Neuronal stem cell (in vitro differentiated cells): ENCODE measurements around the gene TPCN2.

Source experiments
- DNase-seq: peaks from one replicate; pipeline ENCODE4 v3.0.0-alpha.2; 2013; ENCODE audit warnings: low spot score
- H2AFZ ChIP-seq: one replicate; pipeline ENCODE4 v1.6.1; 2013; ENCODE audit warnings: mild to moderate bottlenecking, low read length, inconsistent platforms
- H2AK5ac ChIP-seq: 2 replicates; pipeline ENCODE4 v1.6.1; 2013; ENCODE audit warnings: low read depth, mild to moderate bottlenecking, inconsistent platforms, low read length, moderate library complexity, mixed read lengths
- H2BK120ac ChIP-seq: 2 replicates; pipeline ENCODE4 v1.6.1; 2013; ENCODE audit warnings: low read depth, mild to moderate bottlenecking, inconsistent platforms, low read length, moderate library complexity, mixed read lengths
- H2BK12ac ChIP-seq: one replicate; pipeline ENCODE4 v1.6.1; 2013; ENCODE audit warnings: low read length, inconsistent platforms
- H2BK15ac ChIP-seq: 2 replicates; pipeline ENCODE4 v1.6.1; 2013; ENCODE audit warnings: mild to moderate bottlenecking, low read length, inconsistent platforms, mixed read lengths
- H2BK5ac ChIP-seq: one replicate; pipeline ENCODE4 v1.6.1; 2013; ENCODE audit warnings: inconsistent platforms, mild to moderate bottlenecking, low read length, moderate library complexity
- H3K14ac ChIP-seq: one replicate; pipeline ENCODE4 v1.6.1; 2013; ENCODE audit warnings: low read length, inconsistent platforms
- H3K18ac ChIP-seq: 2 replicates; pipeline ENCODE4 v1.6.1; 2013; ENCODE audit warnings: low read length, inconsistent platforms
- H3K23ac ChIP-seq: 2 replicates; pipeline ENCODE4 v1.6.1; 2013; ENCODE audit warnings: low read depth, mild to moderate bottlenecking, mixed read lengths, low read length, inconsistent platforms; ENCODE audit not compliant: poor library complexity
- H3K27ac ChIP-seq: replicated peaks from 3 replicates; pipeline ENCODE4 v1.5.1; 2013; ENCODE audit warnings: low read length, inconsistent platforms
- H3K27me3 ChIP-seq, 3 experiments: 2 replicates each; pipeline ENCODE4 v1.6.1; 2013; ENCODE audit warnings: low read length in 3 of 3, mild to moderate bottlenecking in 2 of 3, inconsistent platforms in 1 of 3, low read depth in 1 of 3, mixed read lengths in 1 of 3, moderate library complexity in 1 of 3; ENCODE audit not compliant: control insufficient read depth in 3 of 3, insufficient read depth in 3 of 3
- H3K36me3 ChIP-seq, 2 donors: replicated peaks in 1 of 2; 2 replicates each; pipeline ENCODE4 v1.6.1; 2013; ENCODE audit warnings: low read length in 2 of 2; ENCODE audit not compliant: control insufficient read depth in 2 of 2, insufficient read depth in 2 of 2
- H3K4ac ChIP-seq: 2 replicates; pipeline ENCODE4 v1.6.1; 2013; ENCODE audit warnings: inconsistent platforms, mild to moderate bottlenecking, low read length, moderate library complexity
- H3K4me1 ChIP-seq, 2 donors: 1 replicate in 1 of 2; 2 replicates in 1 of 2; pipeline ENCODE4 v1.6.1; 2013; ENCODE audit warnings: low read length in 2 of 2, low read depth in 1 of 2; ENCODE audit not compliant: control insufficient read depth in 2 of 2, insufficient read depth in 1 of 2
- H3K4me2 ChIP-seq: one replicate; pipeline ENCODE4 v1.6.1; 2013; ENCODE audit warnings: mild to moderate bottlenecking, low read length, inconsistent platforms; ENCODE audit not compliant: insufficient read depth, poor library complexity, severe bottlenecking
- H3K4me3 ChIP-seq, 2 donors: 2 replicates each; pipeline ENCODE4 v1.5.1; 2013; ENCODE audit warnings: low read length in 2 of 2, mild to moderate bottlenecking in 2 of 2, inconsistent platforms in 1 of 2, moderate library complexity in 1 of 2
- H3K79me1 ChIP-seq: one replicate; pipeline ENCODE4 v1.6.1; 2013; ENCODE audit warnings: low read depth, mild to moderate bottlenecking, inconsistent platforms, low read length, moderate library complexity
- H3K9ac ChIP-seq: one replicate; pipeline ENCODE4 v1.6.1; 2013; ENCODE audit warnings: mild to moderate bottlenecking, low read depth, low read length, inconsistent platforms; ENCODE audit not compliant: poor library complexity
- H3K9me3 ChIP-seq, 2 donors: replicated peaks in 1 of 2; 2 replicates each; pipeline versions ENCODE3 to v1.6.1; 2013; ENCODE audit warnings: low read length in 2 of 2, mild to moderate bottlenecking in 2 of 2, inconsistent platforms in 1 of 2, low read depth in 1 of 2, mixed read lengths in 1 of 2, moderate library complexity in 1 of 2; ENCODE audit not compliant: control insufficient read depth in 2 of 2, insufficient read depth in 1 of 2
- H4K8ac ChIP-seq: one replicate; pipeline ENCODE4 v1.6.1; 2013; ENCODE audit warnings: low read depth, mild to moderate bottlenecking, inconsistent platforms, low read length, moderate library complexity
- H4K91ac ChIP-seq: one replicate; pipeline ENCODE4 v1.6.1; 2013; ENCODE audit warnings: low read length, low read depth, mild to moderate bottlenecking, inconsistent platforms; ENCODE audit not compliant: poor library complexity
- WGBS, 2 donors: extraction: QIAGEN DNeasy Blood & Tissue Kit; methylation state at CpG; one replicate each; pipeline ENCODE4 v1.1.7; 2013; ENCODE audit warnings: missing lambda C conversion rate in 2 of 2, mixed read lengths in 1 of 2; ENCODE audit not compliant: insufficient read length in 2 of 2, insufficient replicate concordance in 1 of 2; ENCODE audit errors: extremely low coverage in 2 of 2; 5-methylcytosine and 5-hydroxymethylcytosine counted together

The TPCN2 gene

DNA sequence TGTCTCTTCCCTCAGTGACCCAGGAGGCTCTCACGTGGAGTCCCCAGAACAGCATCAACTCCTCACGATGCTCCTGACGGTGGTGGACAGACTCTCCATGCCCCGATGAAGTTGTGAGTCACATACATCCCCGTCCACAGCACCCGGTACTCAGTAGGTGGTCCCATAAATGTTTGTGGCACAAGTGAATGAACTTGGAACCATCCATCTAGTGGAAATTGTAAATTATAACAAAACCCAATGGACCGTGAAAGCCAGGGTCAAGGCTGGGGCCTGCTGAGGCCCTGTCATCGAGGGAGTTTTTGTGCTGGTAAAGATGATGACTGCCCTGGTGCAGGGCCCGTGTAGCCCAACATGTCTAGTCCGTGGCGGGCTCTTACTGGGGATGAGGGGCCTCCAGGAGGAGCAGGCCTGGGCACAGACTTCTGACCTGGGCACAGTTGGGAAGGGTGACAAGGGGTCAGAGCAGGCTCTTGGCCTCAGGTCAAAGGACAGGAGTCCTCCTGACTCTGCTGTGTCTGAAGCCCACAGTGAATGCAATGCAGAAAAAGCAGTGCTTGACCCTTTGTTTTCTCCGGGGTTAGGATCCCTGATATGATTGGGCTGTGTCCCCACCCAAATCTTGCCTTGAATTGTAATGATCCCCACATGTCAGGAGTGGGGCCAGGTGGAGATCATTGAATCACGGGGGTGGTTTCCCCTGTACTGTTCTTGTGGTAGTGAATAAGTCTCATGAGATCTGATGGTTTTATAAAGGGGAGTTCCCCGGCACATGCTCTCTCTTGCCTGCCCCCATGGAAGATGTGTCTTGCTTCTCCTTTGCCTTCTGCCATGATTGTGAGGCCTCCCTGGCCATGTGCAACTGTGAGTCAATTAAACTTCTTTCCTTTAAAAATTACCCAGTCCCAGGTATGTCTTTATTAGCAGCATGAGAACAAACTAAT lies 87.0 kb downstream of the TPCN2 start:
- no peak overlapping the region for H3K4ac ChIP-seq
- no peak overlapping the region for H2AK5ac ChIP-seq
- no peaks in the 10 kb centered on the region for H3K79me1 ChIP-seq
- no peak overlapping the region for H2BK5ac ChIP-seq
- H3K4me2 ChIP-seq, result no peak overlapping the region
- H2BK15ac ChIP-seq, result no peak overlapping the region
- H3K36me3 ChIP-seq, result peaks cover 0 to 2% of the 10 kb centered on the region in 2 donors
- H3K9me3 ChIP-seq, result peaks cover 5 to 7% of the 10 kb centered on the region in 2 donors
- H3K27ac ChIP-seq, result no peak overlapping the region
- H4K91ac ChIP-seq, result no peak overlapping the region
- no peak overlapping the region for H4K8ac ChIP-seq
- no peak overlapping the region for H2AFZ ChIP-seq
- peaks cover 0 to 11% of the 10 kb centered on the region in 2 donors for H3K4me1 ChIP-seq
- no CpG with 5 or more reads among the region's 14 CpGs for WGBS, 2 donors
- H3K27me3 ChIP-seq, result no peaks in the 10 kb centered on the region
- no peak overlapping the region for H3K23ac ChIP-seq
- no peak overlapping the region for H3K9ac ChIP-seq
- H2BK12ac ChIP-seq, result no peak overlapping the region
- H3K18ac ChIP-seq, result no peak overlapping the region
- no peak overlapping the region for H2BK120ac ChIP-seq
- no peak for DNase-seq
- H3K4me3 ChIP-seq, result no peak overlapping the region
- H3K14ac ChIP-seq, result no peak overlapping the region

DNA sequence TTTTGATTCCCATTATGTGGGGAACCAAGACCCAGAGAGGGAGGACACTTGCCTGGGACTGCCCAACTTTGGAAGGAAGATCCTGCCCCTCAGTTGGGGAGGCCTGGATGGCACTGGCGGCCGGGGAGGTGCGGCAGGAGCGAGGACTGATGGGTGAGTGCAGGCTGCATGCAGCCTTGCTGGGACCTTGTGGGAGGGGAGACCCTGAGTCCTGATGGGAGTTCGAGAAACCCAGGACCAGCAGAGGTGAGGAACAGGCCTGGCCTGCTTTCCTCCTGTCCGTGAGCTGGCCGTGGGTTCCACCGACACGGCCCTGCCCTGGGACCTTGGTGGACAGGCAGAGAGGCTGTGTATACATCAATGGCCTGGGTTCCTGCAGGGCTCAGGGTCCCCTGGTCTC lies 87.7 kb downstream of the TPCN2 start:
- Histone ChIP-seq H3K18ac (peak overlapping the region; percentile 11), H3K79me1 (no peaks in the 10 kb centered on the region), H3K14ac (no peak overlapping the region), H3K27me3 (no peaks in the 10 kb centered on the region), H2AFZ (no peak overlapping the region), H4K91ac (peak overlapping the region; percentile 34), H2BK120ac (no peak overlapping the region), H3K23ac (peak overlapping the region; percentile 43), H3K9me3 (peaks cover 5 to 7% of the 10 kb centered on the region in 2 donors), H3K4ac (no peak overlapping the region), H3K4me1 (peaks cover 0 to 6% of the 10 kb centered on the region in 2 donors), H2BK15ac (peak overlapping the region; percentile 51), H3K36me3 (peaks cover 0 to 2% of the 10 kb centered on the region in 2 donors), H3K4me2 (no peak overlapping the region), H2BK12ac (peak overlapping the region; percentile 63), H4K8ac (no peak overlapping the region), H3K27ac (no peak overlapping the region), H2AK5ac (peak overlapping the region; percentile 32), H3K9ac (no peak overlapping the region), H2BK5ac (no peak overlapping the region), H3K4me3 (no peak overlapping the region)
- no CpG with 5 or more reads among the region's 9 CpGs for WGBS, 2 donors
- DNase-seq, result no peak

DNA sequence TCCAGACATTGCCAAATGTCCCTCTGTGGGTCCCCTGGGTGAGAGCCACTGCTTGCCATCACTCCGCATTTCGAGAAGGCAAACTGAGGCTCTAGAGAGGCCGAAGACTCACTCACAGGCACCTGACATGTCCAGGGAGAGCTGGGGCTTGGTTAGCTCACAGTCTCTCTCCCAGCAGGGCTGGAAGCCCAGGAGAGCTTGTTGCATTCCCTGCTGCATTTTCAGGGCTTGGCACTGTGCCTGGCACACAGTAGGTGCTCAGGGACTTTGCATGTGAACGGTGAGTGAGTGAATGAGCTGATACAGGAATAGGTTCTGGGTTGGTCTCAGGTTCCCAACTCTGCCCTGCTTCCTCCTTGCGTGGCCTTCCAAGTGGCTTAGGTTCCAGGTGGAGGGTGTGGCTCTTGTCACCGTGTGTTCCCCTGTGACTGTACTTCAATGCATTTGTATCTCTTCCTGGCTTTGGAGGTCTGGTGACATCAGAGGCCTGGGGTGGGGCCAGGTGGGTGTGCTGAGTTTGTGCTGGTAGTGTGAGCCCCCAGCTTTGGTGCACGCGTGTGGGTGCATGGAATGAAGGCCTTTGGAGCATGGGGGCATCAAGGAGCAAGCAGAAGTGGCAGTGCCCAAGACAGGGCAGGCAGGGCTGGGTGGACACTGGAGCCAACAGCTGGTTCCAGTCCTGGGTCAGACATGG lies 88.6 kb downstream of the TPCN2 start:
- Histone ChIP-seq H3K4me1 (peaks cover 0 to 2% of the 10 kb centered on the region in 2 donors), H3K27me3 (no peaks in the 10 kb centered on the region), H2AK5ac (peak overlapping the region; percentile 34), H2BK5ac (no peak overlapping the region), H3K18ac (peak overlapping the region; percentile 72), H3K27ac (no peak overlapping the region), H4K91ac (no peak overlapping the region), H3K4ac (no peak overlapping the region), H3K14ac (no peak overlapping the region), H3K4me2 (no peak overlapping the region), H3K4me3 (no peak overlapping the region), H2BK15ac (peak overlapping the region; percentile 19), H3K9me3 (peaks cover 5 to 7% of the 10 kb centered on the region in 2 donors), H3K23ac (no peak overlapping the region), H2BK12ac (peak overlapping the region; percentile 2), H4K8ac (no peak overlapping the region), H2AFZ (no peak overlapping the region), H2BK120ac (no peak overlapping the region), H3K36me3 (peaks cover 0 to 2% of the 10 kb centered on the region in 2 donors), H3K79me1 (no peaks in the 10 kb centered on the region), H3K9ac (no peak overlapping the region)
- no peak for DNase-seq
- no CpG with 5 or more reads among the region's 8 CpGs for WGBS, 2 donors

DNA sequence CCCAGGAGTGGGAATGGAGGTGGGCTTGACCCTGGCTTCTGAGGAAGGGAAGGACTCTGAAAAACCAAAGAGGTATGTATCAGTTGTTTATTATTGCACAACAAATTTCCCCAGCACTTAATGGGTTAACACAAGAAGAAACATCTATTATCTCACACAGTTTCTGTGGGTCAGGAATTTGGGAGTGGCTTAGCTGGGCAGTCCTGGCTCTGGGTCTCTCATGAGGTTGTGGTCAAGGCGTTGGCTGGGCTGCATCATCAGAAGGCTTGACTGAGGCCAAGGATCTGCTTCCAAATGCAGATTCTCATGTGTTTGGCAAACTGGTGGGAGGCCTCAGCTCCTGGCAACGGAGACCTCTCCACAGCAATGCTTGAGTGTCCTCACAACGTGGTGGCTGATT lies 89.5 kb downstream of the TPCN2 start:
- H3K4me1 ChIP-seq, result peaks cover 0 to 2% of the 10 kb centered on the region in 2 donors
- H2BK12ac ChIP-seq, result no peak overlapping the region
- H3K79me1 ChIP-seq, result no peaks in the 10 kb centered on the region
- no peak overlapping the region for H2AFZ ChIP-seq
- no peak overlapping the region for H3K23ac ChIP-seq
- H3K36me3 ChIP-seq, result no peaks in the 10 kb centered on the region
- H3K9ac ChIP-seq, result no peak overlapping the region
- H3K14ac ChIP-seq, result no peak overlapping the region
- no peak overlapping the region for H4K8ac ChIP-seq
- DNase-seq, result no peak
- no peaks in the 10 kb centered on the region for H3K27me3 ChIP-seq
- peak overlapping the region; percentile 25 for H2AK5ac ChIP-seq
- H3K18ac ChIP-seq, result peak overlapping the region; percentile 44
- H3K4ac ChIP-seq, result no peak overlapping the region
- H2BK15ac ChIP-seq, result no peak overlapping the region
- WGBS, 2 donors, result no CpG with 5 or more reads among the region's 3 CpGs
- no peak overlapping the region for H4K91ac ChIP-seq
- H2BK120ac ChIP-seq, result no peak overlapping the region
- no peak overlapping the region for H3K4me3 ChIP-seq
- H2BK5ac ChIP-seq, result no peak overlapping the region
- H3K9me3 ChIP-seq, result peaks cover under 1 to 1% of the 10 kb centered on the region in 2 donors
- H3K27ac ChIP-seq, result no peak overlapping the region
- H3K4me2 ChIP-seq, result no peak overlapping the region
